NT2/D1 (cell line): Measurements from ENCODE around the gene AARS2.

Source experiments
- SUZ12 ChIP-seq: IDR thresholded peaks from 2 replicates; pipeline ENCODE4 v1.6.1; 2011; ENCODE audit not compliant: insufficient read length, insufficient read depth; ENCODE audit errors: extremely low read depth
- YY1 ChIP-seq: IDR thresholded peaks from 2 replicates; pipeline ENCODE4 v1.6.1; 2011; ENCODE audit not compliant: insufficient read length, insufficient read depth
- ZNF274 ChIP-seq: IDR thresholded peaks from 2 replicates; pipeline ENCODE4 v1.6.1; 2011; ENCODE audit warnings: mild to moderate bottlenecking, low read depth, low read length

DNA sequence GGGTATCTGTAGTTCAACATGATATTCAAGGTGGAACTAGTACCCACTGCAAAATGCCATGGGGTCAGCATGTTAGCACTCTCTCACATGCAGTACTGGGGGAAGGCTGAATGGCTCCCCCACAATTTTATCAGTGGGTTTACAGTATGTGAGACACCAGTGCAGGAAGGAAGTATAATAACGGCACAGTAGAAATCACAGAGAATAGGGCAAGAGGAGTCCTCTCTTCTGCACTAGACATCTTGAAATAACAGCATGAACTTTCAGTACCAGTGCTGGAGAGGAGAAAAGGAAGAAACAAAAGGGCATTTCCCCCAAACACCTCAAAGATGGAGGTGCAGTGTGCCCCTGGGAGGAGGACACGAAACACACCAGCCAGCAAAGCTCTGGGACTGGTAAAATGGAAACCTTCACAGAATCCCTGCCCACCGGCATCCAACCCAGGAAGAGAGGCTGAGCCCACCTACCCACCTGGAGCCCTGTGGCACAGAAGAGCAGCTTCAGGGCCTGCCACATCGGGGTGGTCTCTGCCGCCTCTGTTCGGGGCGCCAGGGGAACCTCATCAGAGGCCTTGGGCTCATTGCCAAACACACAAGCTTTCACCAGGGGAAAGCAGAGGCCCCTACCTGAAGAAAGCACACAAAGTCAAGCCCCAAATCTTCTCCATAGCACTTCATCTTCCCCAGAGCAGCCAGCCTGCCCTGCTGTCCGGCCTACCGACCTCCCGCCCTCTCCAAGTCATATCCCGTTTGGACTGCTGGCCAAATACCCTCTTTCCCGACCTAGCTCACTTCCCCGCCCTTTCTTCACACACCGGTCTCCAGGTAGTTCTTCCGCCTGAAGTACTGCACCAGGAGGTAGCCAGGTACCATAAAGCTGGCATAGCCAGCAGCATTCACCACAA, 57.0 kb downstream of the AARS2 start:
- TF ChIP-seq ZNF274 (no peak), YY1 (no peak), SUZ12 (no peak)
